Activated CD4-positive, alpha-beta T cell treated with anti-CD3 and anti-CD28 coated beads, Interleukin-2, amount 50 U/mL, for 4 hours (primary cell): ENCODE results near the gene EPB41L3.
"Not testable (repeated sequence)": the region's sequence is repeated elsewhere in the genome, so short reads cannot be mapped to it uniquely, and the experiment has no call there.

Experiments used
- DNase-seq, 2 experiments: peaks; one replicate each; pipeline ENCODE4 v3.0.0-alpha.2; 2020

The EPB41L3 gene

DNA sequence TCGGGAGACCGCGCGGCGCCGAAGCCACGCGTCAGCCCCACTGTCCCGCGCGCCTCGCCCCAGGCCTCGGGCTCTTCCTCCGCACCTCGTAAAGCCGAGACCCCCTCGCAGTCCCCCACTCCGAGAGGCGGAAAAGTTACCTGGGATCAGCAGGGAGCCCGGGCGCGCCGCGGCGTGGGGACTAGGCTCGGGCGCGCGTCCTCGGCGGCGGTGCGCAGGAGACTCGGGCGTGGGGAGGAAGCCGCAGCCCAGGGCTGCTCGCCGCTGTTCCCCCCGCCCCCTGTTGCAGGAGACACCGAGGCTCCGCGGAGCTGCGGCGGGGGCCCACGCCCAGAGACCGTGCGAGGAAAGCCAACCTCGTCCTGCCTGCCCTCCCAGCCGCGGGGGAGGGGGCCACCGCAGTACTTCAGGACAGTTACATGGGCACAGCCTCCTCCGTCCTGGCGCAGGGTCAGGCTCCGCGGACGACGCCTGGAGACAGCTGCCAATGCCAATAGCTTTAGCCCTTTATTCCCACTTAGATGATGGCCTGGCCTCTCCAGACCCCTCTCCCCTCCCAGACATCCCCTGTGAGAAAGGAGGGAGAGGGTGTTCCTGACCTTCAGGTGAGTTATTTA, at the start of gene EPB41L3:
Gene EPB41L3 (minus strand): TSS at position 225 of the 617 bp plus-strand sequence. CDS start 54,814 bp downstream, outside the sequence.
- DNase-seq: no peak

GRCh38 chr18:5588529-5588928, 44.7 kb upstream of the EPB41L3 start:
- no peak for DNase-seq

- no peak for DNase-seq
These were observed 41.9 kb upstream of the EPB41L3 start for GRCh38 chr18:5585653-5586052.

DNA sequence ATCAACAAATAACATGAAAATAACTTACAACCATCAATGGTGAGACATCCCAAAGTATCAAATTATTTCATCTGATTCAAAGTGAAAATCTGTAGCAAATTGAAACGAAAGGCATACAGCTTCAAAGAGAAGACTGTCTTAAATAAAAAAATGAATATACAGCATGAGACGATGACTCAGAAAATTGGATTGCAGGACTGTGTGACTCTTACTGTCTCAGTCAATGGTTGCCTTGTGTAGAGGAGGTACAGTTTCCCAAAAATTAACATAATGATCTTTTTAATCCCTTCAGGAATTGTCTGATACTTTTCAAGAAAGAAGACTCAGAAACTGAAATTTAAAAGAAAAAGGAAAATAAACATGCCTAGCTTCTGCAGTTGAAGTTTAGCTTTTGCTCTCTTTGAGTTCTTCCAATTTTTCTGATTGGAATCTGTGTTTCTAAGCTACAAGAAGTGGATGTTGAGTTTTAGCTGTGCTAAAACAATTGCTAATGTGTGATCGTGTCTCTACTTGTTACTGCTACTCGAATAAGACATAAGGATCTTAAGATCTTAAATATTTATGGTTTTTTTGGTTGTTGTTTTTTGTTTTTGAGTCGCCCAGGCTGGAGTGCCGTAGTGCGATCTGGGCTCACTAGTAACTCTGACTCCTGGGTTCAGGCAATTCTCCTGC, 41.1 kb upstream of the EPB41L3 start:
- DNase-seq: no peak

- no peak for DNase-seq
These were observed 39.3 kb upstream of the EPB41L3 start for GRCh38 chr18:5582849-5583681.

- no peak for DNase-seq
These were observed 38.3 kb upstream of the EPB41L3 start for GRCh38 chr18:5582076-5582475.

DNA sequence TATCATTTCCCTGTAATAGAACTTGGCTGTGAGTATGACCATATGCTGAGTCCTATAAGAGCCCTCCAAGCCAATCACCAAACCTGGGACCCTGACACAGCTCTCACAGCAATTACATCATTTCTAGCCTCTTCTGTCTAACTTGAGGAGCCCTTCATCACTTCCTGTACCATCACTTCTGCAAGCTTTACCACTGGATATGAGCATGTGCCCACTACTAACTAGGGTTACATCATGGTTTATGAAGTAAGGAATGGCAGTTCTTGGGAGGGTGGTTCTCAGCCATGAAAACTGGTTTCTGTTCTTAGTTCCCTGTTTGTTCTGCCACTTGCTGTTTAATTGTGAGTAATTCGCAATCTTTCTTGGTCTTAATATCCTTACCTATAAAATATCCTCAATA, 31.0 kb upstream of the EPB41L3 start:
- no peak for DNase-seq

DNA sequence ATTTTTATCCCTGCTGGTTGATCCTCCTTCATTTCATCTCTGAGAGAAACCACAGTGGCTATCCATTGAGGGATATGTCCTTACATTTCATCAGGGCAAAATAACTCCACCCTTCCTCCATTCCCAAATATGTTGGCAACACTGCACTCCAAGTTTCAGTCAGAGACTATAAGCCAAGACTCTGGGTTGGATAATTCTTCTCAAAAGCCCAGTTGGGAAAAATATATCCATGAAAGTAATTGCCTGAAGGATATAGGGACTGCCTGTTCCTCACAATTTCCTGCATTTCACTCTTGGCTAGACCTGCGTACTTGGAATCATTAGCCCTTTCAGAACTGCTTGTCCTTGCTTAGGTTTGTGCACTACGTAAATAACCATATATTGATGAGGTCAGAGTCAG, 27.9 kb upstream of the EPB41L3 start:
- no peak for DNase-seq

DNA sequence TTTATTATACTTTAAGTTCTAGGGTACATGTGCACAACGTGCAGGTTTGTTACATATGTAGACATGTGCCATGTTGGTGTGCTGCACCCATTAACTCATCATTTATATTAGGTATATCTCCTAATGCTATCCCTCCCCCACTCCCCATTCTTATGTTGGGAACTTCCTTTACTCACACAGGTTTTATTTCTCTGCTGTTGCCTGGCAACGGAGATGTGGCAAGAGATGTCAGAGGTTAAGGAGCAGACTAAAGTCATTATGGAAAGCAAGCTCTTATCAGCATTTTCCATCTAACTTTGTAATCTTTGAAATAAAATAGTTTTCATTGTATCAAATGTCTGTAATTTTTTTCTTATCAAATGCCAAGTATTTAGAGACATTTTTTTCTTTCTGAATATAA, 26.8 kb upstream of the EPB41L3 start:
- DNase-seq: not testable (repeated sequence)

- no peak for DNase-seq
These were observed 24.6 kb upstream of the EPB41L3 start for GRCh38 chr18:5568416-5568815.

DNA sequence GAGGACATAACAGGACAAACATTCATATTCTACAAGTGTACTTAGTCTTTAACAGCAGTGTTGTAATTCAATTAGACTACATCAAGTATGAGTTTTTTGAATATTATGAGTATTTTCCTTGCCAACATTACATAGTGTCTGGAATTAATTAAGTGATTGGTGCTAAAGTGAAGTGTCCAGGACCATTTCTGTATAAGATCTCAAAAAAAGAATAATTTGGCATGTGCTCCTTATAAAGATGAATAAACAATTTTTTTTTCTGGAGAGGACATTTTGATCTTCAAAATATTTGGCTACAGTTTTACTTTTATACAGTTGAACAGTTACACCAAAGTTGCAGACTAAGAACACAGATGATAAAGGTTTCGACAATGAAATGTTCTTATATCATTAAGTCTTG, 15.1 kb upstream of the EPB41L3 start:
- no peak for DNase-seq

- DNase-seq: no peak
These were observed 12.6 kb upstream of the EPB41L3 start for GRCh38 chr18:5556310-5556974.

- DNase-seq: no peak
These were observed 10.8 kb upstream of the EPB41L3 start for GRCh38 chr18:5554629-5555028.

DNA sequence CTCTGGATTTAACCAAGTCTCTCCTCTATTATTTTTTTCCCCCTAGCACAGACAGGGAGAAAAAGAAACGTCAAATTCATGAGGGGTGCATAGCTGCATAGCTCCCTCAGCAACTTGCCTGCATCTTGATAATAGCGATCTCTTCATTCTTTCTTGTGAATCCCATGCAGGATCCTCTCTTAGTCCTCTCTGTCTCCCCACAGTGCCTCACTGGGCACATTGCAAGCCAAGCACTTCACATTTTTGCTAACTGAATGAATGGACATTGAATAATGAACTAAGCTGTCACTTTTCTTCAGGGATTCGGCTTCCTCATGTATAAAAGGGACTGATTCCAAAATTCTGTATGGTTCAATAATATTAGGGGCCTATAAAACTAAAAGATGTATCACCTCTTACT, 2.9 kb upstream of the EPB41L3 start:
- DNase-seq: no peak

GRCh38 chr18:5543036-5543680, 639 bp downstream of the EPB41L3 start:
- no peak for DNase-seq

DNA sequence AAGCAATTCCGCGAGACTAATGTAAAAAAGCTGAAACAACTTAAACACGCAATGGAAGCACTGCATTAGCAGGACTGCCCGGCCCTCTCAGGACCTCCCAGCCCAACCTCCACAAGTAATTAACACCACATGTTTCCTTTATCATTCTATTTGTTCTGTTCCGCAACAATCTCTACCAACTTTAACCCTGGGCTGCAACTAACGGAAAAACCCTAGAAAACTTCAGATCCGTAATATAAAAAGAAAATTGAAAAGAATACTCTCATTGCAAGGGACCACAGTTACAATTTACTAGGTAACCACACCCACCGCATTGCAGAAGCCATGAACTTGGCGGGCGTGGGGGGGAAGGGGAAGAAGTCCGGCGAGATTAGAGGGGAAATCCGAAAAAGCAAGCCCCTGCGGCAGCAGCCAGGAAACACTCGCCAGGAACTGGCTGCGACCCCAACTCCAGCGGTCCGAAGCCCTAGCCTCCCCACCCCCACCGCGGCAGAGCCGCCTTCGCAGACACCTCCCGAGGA, 1.2 kb downstream of the EPB41L3 start:
- no peak for DNase-seq

GRCh38 chr18:5541644-5542043, 2.2 kb downstream of the EPB41L3 start:
- no peak for DNase-seq

DNA sequence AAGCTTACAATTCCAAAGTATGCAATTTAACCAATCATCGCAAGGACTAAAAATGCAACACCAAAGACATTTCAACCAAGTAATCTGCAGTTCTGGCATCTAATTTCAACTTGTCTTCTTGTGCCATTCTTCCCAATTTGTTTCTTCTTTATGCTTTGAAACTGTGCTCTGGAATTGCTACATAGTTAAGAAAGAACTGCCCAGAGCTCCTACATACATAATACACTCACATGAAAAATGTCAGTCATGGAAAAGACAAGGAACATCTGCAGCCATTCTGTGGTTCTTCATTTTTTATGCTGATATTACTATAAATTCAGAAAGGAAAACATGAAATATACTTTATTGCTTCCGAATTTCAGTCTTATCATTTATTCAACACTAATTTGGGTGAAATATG, 4.4 kb downstream of the EPB41L3 start:
- DNase-seq: no peak

DNA sequence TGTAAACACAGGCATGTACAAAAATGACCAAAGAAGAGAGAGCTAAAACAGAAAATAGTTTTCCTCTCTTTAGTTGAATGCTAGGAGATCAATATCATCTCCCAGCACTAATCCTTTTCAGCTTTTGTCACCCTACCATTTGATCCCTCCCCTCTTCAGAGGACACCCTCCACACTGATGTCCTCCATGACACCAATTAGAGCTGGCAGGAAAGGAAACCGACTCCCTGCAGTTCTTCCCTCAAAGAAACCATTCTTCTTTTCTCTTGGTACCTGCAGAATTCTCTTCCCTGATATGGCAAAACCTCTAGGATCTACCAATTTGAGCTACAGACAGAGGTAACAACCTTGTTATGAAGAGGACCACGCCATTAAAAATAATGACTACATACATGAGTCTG, 5.3 kb downstream of the EPB41L3 start:
- no peak for DNase-seq

GRCh38 chr18:5537860-5538259, 5.9 kb downstream of the EPB41L3 start:
- no peak for DNase-seq

- DNase-seq: no peak
These were observed 9.0 kb downstream of the EPB41L3 start for GRCh38 chr18:5534845-5535244.

DNA sequence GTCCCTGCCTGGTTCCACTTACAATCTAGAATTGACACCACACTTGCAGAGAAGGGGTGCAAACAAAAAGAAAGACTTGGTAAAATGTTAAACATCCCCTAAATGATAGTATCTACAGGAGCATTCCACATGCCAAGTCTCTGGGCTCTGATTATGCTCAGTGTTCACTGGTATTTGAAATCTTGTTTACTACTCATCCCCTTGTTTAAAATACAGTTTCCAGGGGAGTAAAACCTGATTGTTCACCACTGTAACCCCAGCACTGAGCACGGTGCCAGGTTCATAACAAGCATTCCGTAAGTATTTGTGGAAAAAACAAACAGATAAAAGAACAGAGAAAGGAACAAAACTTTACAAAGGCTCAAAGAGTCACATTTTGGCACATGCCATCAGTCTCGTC, 11.7 kb downstream of the EPB41L3 start:
- no peak for DNase-seq
